Fibroblast of lung (primary cell): ENCODE measurements around the gene CXorf49B.
"Not testable (repeated sequence)": the region's sequence is repeated elsewhere in the genome, so short reads cannot be mapped to it uniquely, and the experiment has no call there.

Experiments
- CTCF ChIP-seq, 2 donors: IDR thresholded peaks in 1 of 2; conservative IDR thresholded peaks in 1 of 2; 1 replicate in 1 of 2; 2 replicates in 1 of 2; pipeline ENCODE4 v1.5.1; 2011 to 2012; ENCODE audit warnings: low read length in 2 of 2, control low read depth in 1 of 2, inconsistent platforms in 1 of 2, low read depth in 1 of 2, mild to moderate bottlenecking in 1 of 2
- EZH2 ChIP-seq: IDR thresholded peaks from 2 replicates; pipeline ENCODE4 v1.5.1; 2012; ENCODE audit warnings: low read length, control low read depth, mild to moderate bottlenecking; ENCODE audit errors: missing control alignments

GRCh38 chrX:71718185-71718584, 45.0 kb upstream of the CXorf49B start, which contains the start of gene CXorf49:
- not testable (repeated sequence) for TF ChIP-seq EZH2; CTCF (conservative IDR thresholded peaks at IDR 0.05 in 1 of 2, IDR thresholded peaks at IDR 0.05 in 1 of 2; ENCODE audit: low read depth in 1 of 2, low read length in 2 of 2)
